DMS 273 (cell line): ENCODE results near the gene PIK3R5.

Experiments
- DNase-seq: peaks from one replicate; lab custom pipeline; 2025; ENCODE audit not compliant: unreplicated experiment; lab: John Stamatoyannopoulos, UW

The PIK3R5 gene

GRCh38 chr17:8925141-8925540 lies 40.4 kb downstream of the PIK3R5 start:
- no peak for DNase-seq

GRCh38 chr17:8924595-8924994 lies 40.9 kb downstream of the PIK3R5 start:
- no peak for DNase-seq

GRCh38 chr17:8923762-8924161 lies 41.7 kb downstream of the PIK3R5 start:
- no peak for DNase-seq

- DNase-seq: no peak
Measured at GRCh38 chr17:8922928-8923327, 42.6 kb downstream of the PIK3R5 start.

GRCh38 chr17:8922451-8922850 lies 43.1 kb downstream of the PIK3R5 start:
- no peak for DNase-seq

- DNase-seq: no peak
Measured at GRCh38 chr17:8921147-8921546, 44.4 kb downstream of the PIK3R5 start.

GRCh38 chr17:8918807-8919465 lies 46.6 kb downstream of the PIK3R5 start:
- no peak for DNase-seq

- DNase-seq: no peak
Measured at GRCh38 chr17:8916466-8916865, 49.0 kb downstream of the PIK3R5 start.

- no peak for DNase-seq
Measured at GRCh38 chr17:8914554-8914953, 51.0 kb downstream of the PIK3R5 start.

- no peak for DNase-seq
Measured at GRCh38 chr17:8913879-8914278, 51.6 kb downstream of the PIK3R5 start.

GRCh38 chr17:8913091-8913490 lies 52.4 kb downstream of the PIK3R5 start:
- DNase-seq: no peak

GRCh38 chr17:8912084-8912981 lies 53.2 kb downstream of the PIK3R5 start:
- no peak for DNase-seq

- DNase-seq: no peak
Measured at GRCh38 chr17:8910969-8911604, 54.4 kb downstream of the PIK3R5 start.

- DNase-seq: no peak
Measured at GRCh38 chr17:8909586-8910270, 55.8 kb downstream of the PIK3R5 start.

- DNase-seq: no peak
Measured at GRCh38 chr17:8905331-8905730, 60.2 kb downstream of the PIK3R5 start.

GRCh38 chr17:8904686-8905085 lies 60.8 kb downstream of the PIK3R5 start:
- DNase-seq: no peak

GRCh38 chr17:8904201-8904600 lies 61.3 kb downstream of the PIK3R5 start:
- no peak for DNase-seq

GRCh38 chr17:8900626-8901585 lies 64.6 kb downstream of the PIK3R5 start:
- DNase-seq: no peak

GRCh38 chr17:8900207-8900606 lies 65.3 kb downstream of the PIK3R5 start:
- DNase-seq: no peak

- DNase-seq: no peak
Measured at GRCh38 chr17:8898636-8899035, 66.9 kb downstream of the PIK3R5 start.
